Neural progenitor cell (in vitro differentiated cells): ENCODE measurements around the gene RIT1. TPM values are rescaled to one million over a fixed set of nuclear protein-coding genes. Genes with fewer than 3 reads are reported as not detected.

Source experiments
- DNase-seq: peaks from one replicate; pipeline ENCODE4 v3.0.0-alpha.2; 2016; ENCODE audit warnings: low spot score
- H2AFZ ChIP-seq: fragments of 200-600 bp; sonication (generic); replicated peaks from 2 replicates; pipeline ENCODE4 v1.6.1; 2016; ENCODE audit warnings: antibody characterized with exemption
- H3F3A ChIP-seq: fragments of 200-600 bp; sonication (generic); 2 replicates; pipeline ENCODE4 v1.6.1; 2016; ENCODE audit warnings: antibody characterized with exemption, low read depth
- H3K27ac ChIP-seq: fragments of 200-600 bp; sonication (generic); 2 replicates; pipeline ENCODE4 v1.5.1; 2016; ENCODE audit warnings: mild to moderate bottlenecking
- H3K27me3 ChIP-seq: fragments of 200-600 bp; sonication (generic); 2 replicates; pipeline ENCODE4 v1.6.1; 2016; ENCODE audit warnings: mild to moderate bottlenecking, moderate library complexity
- H3K36me3 ChIP-seq: fragments of 200-600 bp; sonication (generic); 2 replicates; pipeline ENCODE4 v1.5.1; 2016
- H3K4me1 ChIP-seq: fragments of 200-600 bp; sonication (generic); 2 replicates; pipeline ENCODE4 v1.6.1; 2016; ENCODE audit warnings: mixed run types
- H3K4me2 ChIP-seq: fragments of 200-600 bp; sonication (generic); 2 replicates; pipeline ENCODE4 v1.6.1; 2016
- H3K4me3 ChIP-seq: fragments of 200-600 bp; sonication (generic); 2 replicates; pipeline ENCODE4 v1.5.1; 2016
- H3K79me2 ChIP-seq: fragments of 200-600 bp; sonication (generic); 2 replicates; pipeline ENCODE4 v1.6.1; 2016; ENCODE audit warnings: low read depth
- H3K9ac ChIP-seq: fragments of 200-600 bp; sonication (generic); 2 replicates; pipeline ENCODE4 v1.6.1; 2016
- H3K9me3 ChIP-seq: fragments of 200-600 bp; sonication (generic); 2 replicates; pipeline ENCODE4 v1.5.1; 2016; ENCODE audit warnings: low read depth
- H4K20me1 ChIP-seq: fragments of 200-600 bp; sonication (generic); 2 replicates; pipeline ENCODE4 v1.6.1; 2016; ENCODE audit warnings: low read depth
- H3K27ac Mint-ChIP-seq: 3 replicates; pipeline ENCODE4 v1.8.0; 2021; ENCODE audit warnings: mixed read lengths
- H3K27me3 Mint-ChIP-seq: 2 replicates; pipeline ENCODE4 v1.8.0; 2022; ENCODE audit warnings: low read depth, mild to moderate bottlenecking, inconsistent platforms, moderate library complexity, mixed read lengths; ENCODE audit not compliant: insufficient read depth
- H3K36me3 Mint-ChIP-seq: 3 replicates; pipeline ENCODE4 v1.8.0; 2021; ENCODE audit warnings: mixed read lengths
- H3K4me1 Mint-ChIP-seq: 3 replicates; pipeline ENCODE4 v1.8.0; 2021; ENCODE audit warnings: mixed read lengths
- H3K4me3 Mint-ChIP-seq: 3 replicates; pipeline ENCODE4 v1.8.0; 2021; ENCODE audit warnings: mild to moderate bottlenecking, moderate library complexity, mixed read lengths
- H3K9me3 Mint-ChIP-seq: 3 replicates; pipeline ENCODE4 v1.8.0; 2020; ENCODE audit warnings: mixed read lengths
- CTCF ChIP-seq: fragments of 200-600 bp; sonication (generic); IDR thresholded peaks from 2 replicates; pipeline ENCODE4 v1.5.1; 2017; ENCODE audit warnings: antibody characterized with exemption, mild to moderate bottlenecking
- EZH2 ChIP-seq: fragments of 200-600 bp; sonication (generic); IDR thresholded peaks from 2 replicates; pipeline ENCODE4 v1.6.1; 2017; ENCODE audit warnings: antibody characterized with exemption, mild to moderate bottlenecking, moderate library complexity
- EZH2phosphoT487 ChIP-seq: fragments of 200-600 bp; sonication (generic); IDR thresholded peaks from 2 replicates; pipeline ENCODE4 v1.6.1; 2017; ENCODE audit warnings: antibody characterized with exemption
- microRNA-seq: library from miRNA; unstranded; fragments of <30 nt; microRNA quantifications from one replicate; pipeline ENCODE4, GENCODE V29; 2016
- small RNA-seq: library from RNA; depleted of rRNA; stranded (forward); fragments of <200 nt; gene quantifications from one replicate; pipeline ENCODE3, GENCODE V24; 2015
- total RNA-seq: library from RNA; depleted of rRNA; stranded (reverse); fragments of >200 nt; gene quantifications from 2 replicates; pipeline ENCODE4 v1.2.3, GENCODE V29; 2015; ENCODE audit warnings: low replicate concordance

The RIT1 gene
- total RNA-seq, 1 donor from 2014 or later = 51.3 TPM

DNA sequence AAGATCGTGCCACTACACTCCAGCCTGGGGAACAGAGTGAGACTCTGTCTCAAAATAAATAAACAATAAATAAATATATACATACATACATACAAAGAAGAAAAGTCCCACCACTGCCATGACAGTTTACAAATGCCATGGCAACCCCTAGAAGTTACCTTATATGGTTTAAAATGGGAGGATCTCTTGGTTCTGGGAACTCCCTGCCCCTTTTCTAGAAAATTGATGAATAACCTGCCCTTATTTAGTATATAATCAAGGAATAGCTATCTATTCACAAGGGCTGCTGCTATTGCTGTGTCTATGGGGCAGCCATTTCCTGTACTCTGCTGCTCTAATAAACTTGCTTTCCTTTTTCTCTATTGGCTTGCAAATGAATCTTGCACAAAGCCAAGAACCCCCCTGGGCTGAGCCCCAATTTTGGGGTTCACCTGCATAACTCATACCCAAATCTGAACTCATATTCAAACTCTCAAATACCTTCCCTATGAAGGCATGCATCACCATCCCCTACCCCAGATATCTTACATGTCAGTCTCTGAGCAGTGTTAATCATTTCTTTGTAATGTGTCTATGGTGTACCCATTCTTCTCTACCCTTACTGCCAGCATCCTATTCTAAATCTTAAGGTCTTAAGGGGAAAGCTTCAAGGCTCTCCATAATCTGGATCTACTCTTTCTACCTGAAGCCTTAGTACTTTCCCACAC is 63.2 kb downstream of the RIT1 start:
- Histone ChIP-seq H3K9me3 (no peaks in the 10 kb centered on the region), H3K27ac (no peak overlapping the region), H3K9ac (no peak overlapping the region), H3F3A (no peaks in the 10 kb centered on the region), H2AFZ (no peak overlapping the region), H3K27me3 (no peaks in the 10 kb centered on the region), H3K4me1 (no peaks in the 10 kb centered on the region), H3K4me2 (no peak overlapping the region), H3K79me2 (peaks cover 99% of the 10 kb centered on the region), H3K36me3 (no peaks in the 10 kb centered on the region), H4K20me1 (peaks cover 11% of the 10 kb centered on the region), H3K4me3 (no peak overlapping the region)
- peak overlapping the region; percentile 74 for H3K27ac Mint-ChIP-seq
- DNase-seq = no peak
- peaks cover 49% of the 10 kb centered on the region for H3K36me3 Mint-ChIP-seq
- H3K4me3 Mint-ChIP-seq = no peak overlapping the region
- TF ChIP-seq CTCF (no peak), EZH2 (no peak), EZH2phosphoT487 (no peak)
- H3K4me1 Mint-ChIP-seq = peaks cover 12% of the 10 kb centered on the region
- H3K27me3 Mint-ChIP-seq = no peaks in the 10 kb centered on the region
- H3K9me3 Mint-ChIP-seq = no peaks in the 10 kb centered on the region

Small RNA genes within 50 kb of the gene (microRNA-seq; reads per million reads assigned to microRNA genes)
- gene MIR6738 = not detected

Small RNA genes within 50 kb of the gene (small RNA-seq; reads per million reads assigned to genes)
- gene MIR6738 (not detected), gene RF00015 (not detected), gene SCARNA4 (not detected), gene SNORA80E (17.3 reads per million, percentile 97 among the genes with 10 or more reads in this experiment)

Other genes with a start within 250 kb of the RIT1 start
- 42.7 and 44.8 TPM in 2 replicates for gene YY1AP1, start 222.6 kb downstream of the RIT1 start, total RNA-seq
- 70.9 and 112 TPM in 2 replicates for gene DAP3, start 222.3 kb downstream of the RIT1 start, total RNA-seq
- gene GON4L, start 54.1 kb downstream of the RIT1 start, total RNA-seq = 31.4 and 41.8 TPM in 2 replicates
- gene SYT11, start 51.8 kb downstream of the RIT1 start, total RNA-seq = 6.3 TPM in 2 replicates
- 91.5 and 91.9 TPM in 2 replicates for gene KHDC4, start 23.1 kb upstream of the RIT1 start, total RNA-seq
- not detected in 2 replicates for gene RXFP4, start 30.3 kb upstream of the RIT1 start, total RNA-seq
- 79.7 and 108 TPM in 2 replicates for gene ARHGEF2, start 67.2 kb upstream of the RIT1 start, total RNA-seq
- 293 and 314 TPM in 2 replicates for gene SSR2, start 109.6 kb upstream of the RIT1 start, total RNA-seq
- gene UBQLN4, start 142.4 kb upstream of the RIT1 start, total RNA-seq = 43.7 and 64.9 TPM in 2 replicates
- 29.4 and 50.6 TPM in 2 replicates for gene LAMTOR2, start 143.4 kb upstream of the RIT1 start, total RNA-seq
- 2.4 and 7.7 TPM in 2 replicates for gene RAB25, start 149.8 kb upstream of the RIT1 start, total RNA-seq
- gene MEX3A, start 171.1 kb upstream of the RIT1 start, total RNA-seq = 32.2 and 62.6 TPM in 2 replicates
- 20.5 and 35.8 TPM in 2 replicates for gene LMNA, start 203.4 kb upstream of the RIT1 start, total RNA-seq
- 0.69 and 1.8 TPM in 2 replicates for gene SEMA4A, start 242.2 kb upstream of the RIT1 start, total RNA-seq